ENCODE results near the gene COL10A1.

GRCh38 chr6:116175344-116175743 is 49.4 kb upstream of the COL10A1 start:
- no peak for TF ChIP-seq RAD21 (IDR thresholded peaks at IDR 0.05; ENCODE audit: insufficient read depth, low read depth, low read length)
- TF ChIP-seq, protein P1, sequence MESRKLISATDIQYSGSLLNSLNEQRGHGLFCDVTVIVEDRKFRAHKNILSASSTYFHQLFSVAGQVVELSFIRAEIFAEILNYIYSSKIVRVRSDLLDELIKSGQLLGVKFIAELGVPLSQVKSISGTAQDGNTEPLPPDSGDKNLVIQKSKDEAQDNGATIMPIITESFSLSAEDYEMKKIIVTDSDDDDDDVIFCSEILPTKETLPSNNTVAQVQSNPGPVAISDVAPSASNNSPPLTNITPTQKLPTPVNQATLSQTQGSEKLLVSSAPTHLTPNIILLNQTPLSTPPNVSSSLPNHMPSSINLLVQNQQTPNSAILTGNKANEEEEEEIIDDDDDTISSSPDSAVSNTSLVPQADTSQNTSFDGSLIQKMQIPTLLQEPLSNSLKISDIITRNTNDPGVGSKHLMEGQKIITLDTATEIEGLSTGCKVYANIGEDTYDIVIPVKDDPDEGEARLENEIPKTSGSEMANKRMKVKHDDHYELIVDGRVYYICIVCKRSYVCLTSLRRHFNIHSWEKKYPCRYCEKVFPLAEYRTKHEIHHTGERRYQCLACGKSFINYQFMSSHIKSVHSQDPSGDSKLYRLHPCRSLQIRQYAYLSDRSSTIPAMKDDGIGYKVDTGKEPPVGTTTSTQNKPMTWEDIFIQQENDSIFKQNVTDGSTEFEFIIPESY (IDR thresholded peaks at IDR 0.05) = no peak
- no peak for TF ChIP-seq HCFC1 (IDR thresholded peaks at IDR 0.05; ENCODE audit: low read length)
- no peak for TF ChIP-seq SREBF2 (IDR thresholded peaks at IDR 0.05; ENCODE audit: low read length)
- no peak for TF ChIP-seq CBX5 (IDR thresholded peaks at IDR 0.05; ENCODE audit: low read depth)
- TF ChIP-seq SUZ12 (IDR thresholded peaks at IDR 0.05; ENCODE audit: unreplicated experiment) = no peak
- TF ChIP-seq NR2F1 (conservative IDR thresholded peaks at IDR 0.05) = no peak
- TF ChIP-seq CTCF (IDR thresholded peaks at IDR 0.05 in 2 of 3, conservative IDR thresholded peaks at IDR 0.05 in 1 of 3; ENCODE audit: control insufficient read depth in 2 of 3, extremely low read depth in 1 of 3, insufficient read depth in 1 of 3, low read depth in 3 of 3, low read length in 3 of 3) = no peak
- no peak for TF ChIP-seq POLR2A (IDR thresholded peaks at IDR 0.05; ENCODE audit: low read depth, low read length)
- TF ChIP-seq MXI1 (IDR thresholded peaks at IDR 0.05; ENCODE audit: low read depth, low read length) = no peak
- no peak for TF ChIP-seq STAT3 (IDR thresholded peaks at IDR 0.05; ENCODE audit: low read depth, low read length)
- TF ChIP-seq SP1 (IDR thresholded peaks at IDR 0.05; ENCODE audit: low read depth, low read length) = no peak
- no peak for TF ChIP-seq ELK1 (IDR thresholded peaks at IDR 0.05; ENCODE audit: low read depth, low read length)
- no peak for TF ChIP-seq TCF12 (IDR thresholded peaks at IDR 0.05; ENCODE audit: low read depth, low read length)
